ENCODE measurements around the gene FAM217B.

GRCh38 chr20:59961423-59961822 is 21.2 kb downstream of the FAM217B start:
- TF ChIP-seq POLR2AphosphoS5 (IDR thresholded peaks at IDR 0.05) (no peak), CTCF (IDR thresholded peaks at IDR 0.05 in 8 of 11, conservative IDR thresholded peaks at IDR 0.05 in 3 of 11) (no peak), POLR2A (IDR thresholded peaks at IDR 0.05) (no peak)
